Measurements from ENCODE around the gene AMOT. TPM values are rescaled to one million over a fixed set of nuclear protein-coding genes. Genes with fewer than 3 reads are reported as not detected.

Gene AMOT
- total RNA-seq, 3 donors from 2014 or later, result 18.1 to 26.2 (median 19.3) TPM

- DNase-seq (no peak), ATAC-seq (no peak)
- no peak overlapping the region for H3K4me3 ChIP-seq
- intact Hi-C loops (cut with DNase I, micrococcal nuclease), result no loop called here
- no peak for TF ChIP-seq CTCF (IDR thresholded peaks at IDR 0.05)
- H3K9me3 ChIP-seq, result no peaks in the 10 kb centered on the region
- no peaks in the 10 kb centered on the region for H3K36me3 ChIP-seq (ENCODE audit: low read depth)
- H3K4me1 ChIP-seq (ENCODE audit: low read depth), result no peaks in the 10 kb centered on the region
Measured at GRCh38 chrX:112874175-112874574, 33.5 kb upstream of the AMOT start.

GRCh38 chrX:112868586-112868985 is 28.0 kb upstream of the AMOT start:
- H3K36me3 ChIP-seq (ENCODE audit: low read depth), result no peaks in the 10 kb centered on the region
- no peak for TF ChIP-seq CTCF (IDR thresholded peaks at IDR 0.05)
- H3K9me3 ChIP-seq, result no peaks in the 10 kb centered on the region
- no peaks in the 10 kb centered on the region for H3K4me1 ChIP-seq (ENCODE audit: low read depth)
- ATAC-seq (no peak), DNase-seq (no peak)
- no peak overlapping the region for H3K4me3 ChIP-seq
- intact Hi-C loops (cut with DNase I, micrococcal nuclease), result no loop called here

- H3K4me3 ChIP-seq, result no peak overlapping the region
- no peaks in the 10 kb centered on the region for H3K4me1 ChIP-seq (ENCODE audit: low read depth)
- TF ChIP-seq CTCF (IDR thresholded peaks at IDR 0.05), result no peak
- H3K9me3 ChIP-seq, result no peaks in the 10 kb centered on the region
- ATAC-seq (peak; percentile 47), DNase-seq (no peak)
- intact Hi-C loops (cut with DNase I, micrococcal nuclease), result no loop called here
- no peaks in the 10 kb centered on the region for H3K36me3 ChIP-seq (ENCODE audit: low read depth)
Measured at GRCh38 chrX:112867570-112867969, 26.9 kb upstream of the AMOT start.

- ATAC-seq (no peak), DNase-seq (no peak)
- intact Hi-C loops (cut with DNase I, micrococcal nuclease), result no loop called here
- no peaks in the 10 kb centered on the region for H3K9me3 ChIP-seq
- no peak overlapping the region for H3K4me3 ChIP-seq
- TF ChIP-seq CTCF (IDR thresholded peaks at IDR 0.05), result no peak
- H3K4me1 ChIP-seq (ENCODE audit: low read depth), result no peaks in the 10 kb centered on the region
- no peaks in the 10 kb centered on the region for H3K36me3 ChIP-seq (ENCODE audit: low read depth)
Measured at GRCh38 chrX:112866175-112866574, 25.5 kb upstream of the AMOT start.

GRCh38 chrX:112865464-112866025 is 24.9 kb upstream of the AMOT start:
- H3K4me1 ChIP-seq (ENCODE audit: low read depth), result no peaks in the 10 kb centered on the region
- no peaks in the 10 kb centered on the region for H3K9me3 ChIP-seq
- no peak for TF ChIP-seq CTCF (IDR thresholded peaks at IDR 0.05)
- no peak overlapping the region for H3K4me3 ChIP-seq
- no peak for ATAC-seq
- H3K36me3 ChIP-seq (ENCODE audit: low read depth), result no peaks in the 10 kb centered on the region
- DNase-seq, result no peak
- intact Hi-C loops (cut with DNase I, micrococcal nuclease), result no loop called here

- no peaks in the 10 kb centered on the region for H3K36me3 ChIP-seq (ENCODE audit: low read depth)
- H3K9me3 ChIP-seq, result no peaks in the 10 kb centered on the region
- no peak overlapping the region for H3K4me3 ChIP-seq
- H3K4me1 ChIP-seq (ENCODE audit: low read depth), result no peaks in the 10 kb centered on the region
- intact Hi-C loops (cut with DNase I, micrococcal nuclease), result no loop called here
- DNase-seq (no peak), ATAC-seq (no peak)
- no peak for TF ChIP-seq CTCF (IDR thresholded peaks at IDR 0.05)
Measured at GRCh38 chrX:112863850-112864249, 23.2 kb upstream of the AMOT start.

Data from mucosa of descending colon (tissue), 3 donors.